Endometrium (tissue), 2 donors: ENCODE results near the gene ZSCAN1.
A peak's percentile ranks its signal among the peaks of the same experiment; 100 is the strongest.

Experiments
- FAIRE-seq: peaks from 2 replicates; lab custom pipeline; 2012; peaks lifted over from hg19 to GRCh38; lab: Jason Lieb, UNC
- donor health status: control.
- donor health status: control.

ZSCAN1 gene

DNA sequence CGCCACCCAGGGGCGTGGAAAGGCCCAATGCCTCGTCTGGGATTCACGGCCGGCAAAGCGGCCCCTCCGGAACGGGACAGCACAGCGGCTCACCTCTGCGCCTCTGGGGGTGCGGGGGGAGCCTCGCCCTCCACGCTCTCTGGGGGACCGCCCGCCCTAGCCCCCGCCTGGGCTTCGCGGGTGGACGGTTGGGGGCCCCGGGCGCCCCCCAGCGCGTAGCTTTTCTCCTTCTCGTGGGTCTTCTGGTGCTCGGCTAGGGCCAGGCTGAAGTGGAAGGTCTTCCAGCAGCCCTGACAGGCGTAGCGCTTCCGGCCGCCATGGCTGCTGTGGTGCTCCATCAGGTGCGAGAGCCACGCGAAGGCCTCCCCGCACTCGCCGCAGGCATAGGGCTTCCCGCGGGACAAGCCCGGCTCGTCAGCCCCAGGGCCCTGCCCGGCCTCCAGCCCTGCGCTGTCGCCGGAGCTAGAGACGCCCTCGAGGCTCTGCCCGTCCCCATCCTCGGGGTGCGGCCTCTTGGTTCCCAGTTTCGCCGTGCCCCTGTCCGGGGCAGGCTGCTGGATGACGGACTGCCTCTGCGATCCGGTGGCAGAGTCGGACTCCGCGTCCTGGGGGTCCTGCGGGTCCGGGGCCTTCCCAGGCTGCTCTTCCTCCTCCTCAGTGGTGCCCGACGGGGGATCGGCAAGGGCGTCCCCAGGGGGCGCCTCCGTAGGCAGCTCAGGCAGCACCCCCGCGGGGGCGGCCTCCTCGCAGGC, 50.9 kb downstream of the ZSCAN1 start:
- FAIRE-seq: no peak

DNA sequence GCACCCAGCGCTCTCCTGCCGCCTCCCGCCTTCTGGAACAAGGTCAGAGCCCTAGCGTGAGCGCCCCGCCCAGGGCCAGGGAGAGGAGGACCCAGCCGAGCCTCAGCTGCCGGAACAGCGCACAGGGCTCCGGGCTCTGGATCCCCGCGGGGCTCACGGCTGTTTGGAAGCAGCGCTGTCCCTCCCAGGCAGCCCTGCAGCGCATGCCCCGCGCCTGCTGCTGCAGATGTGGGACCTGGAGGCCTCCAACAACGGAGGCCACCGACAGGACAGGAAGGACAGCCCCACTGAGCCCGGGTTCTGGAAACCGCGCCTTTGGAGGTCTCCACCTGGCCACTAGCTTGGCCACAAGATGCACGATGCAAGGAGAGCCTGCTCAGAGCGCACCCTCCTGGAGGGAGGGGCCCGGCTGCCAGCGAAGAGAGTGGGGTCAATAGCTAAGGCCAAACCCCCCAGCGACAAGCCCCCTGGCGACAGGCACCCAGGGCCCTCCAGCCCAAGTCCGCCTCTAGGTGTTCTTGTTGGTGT, 51.6 kb downstream of the ZSCAN1 start:
- no peak for FAIRE-seq

DNA sequence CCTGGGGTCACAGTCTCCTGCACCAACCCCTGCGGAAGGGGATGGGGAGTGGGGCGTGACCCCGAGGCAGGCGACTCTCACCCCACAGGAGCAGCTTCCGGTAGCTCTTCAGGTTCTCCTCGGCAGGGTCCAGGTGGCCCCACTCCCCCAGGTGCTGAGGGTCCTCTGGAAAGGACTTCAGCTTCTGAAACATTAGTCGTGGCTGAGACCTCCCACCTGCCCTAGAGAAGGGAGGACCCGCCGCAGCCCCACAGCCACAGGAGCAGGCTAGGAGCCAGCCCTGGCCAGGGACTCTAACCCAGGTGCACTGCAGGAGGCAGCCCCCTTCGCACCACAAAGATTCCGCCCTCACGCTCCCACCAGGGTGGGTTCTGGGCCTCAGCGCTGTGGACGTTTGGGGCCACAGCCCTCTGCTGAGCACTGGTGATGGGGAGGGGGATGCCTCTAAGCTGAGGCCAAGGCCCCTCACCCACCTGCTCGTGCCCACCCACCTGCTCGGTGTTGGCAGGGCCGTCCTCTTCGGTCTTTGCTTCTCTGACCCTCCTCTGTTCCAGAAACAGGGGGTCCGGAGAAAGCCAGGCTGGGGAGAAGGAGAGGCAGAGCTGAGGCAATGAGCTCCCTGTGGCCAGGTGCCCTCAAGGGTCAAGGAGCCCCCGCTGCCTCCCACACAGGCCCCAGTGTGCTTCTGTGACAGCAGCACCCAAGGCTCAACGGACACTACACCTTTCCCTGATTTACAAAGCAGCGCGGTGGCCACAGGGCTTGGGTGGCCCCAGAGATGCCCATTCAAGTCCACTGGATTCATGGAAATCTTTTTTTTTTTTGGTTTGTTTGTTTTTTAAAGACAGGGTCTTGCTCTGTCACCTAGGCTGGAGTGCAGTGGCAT, 53.2 kb downstream of the ZSCAN1 start:
- FAIRE-seq: no peak

DNA sequence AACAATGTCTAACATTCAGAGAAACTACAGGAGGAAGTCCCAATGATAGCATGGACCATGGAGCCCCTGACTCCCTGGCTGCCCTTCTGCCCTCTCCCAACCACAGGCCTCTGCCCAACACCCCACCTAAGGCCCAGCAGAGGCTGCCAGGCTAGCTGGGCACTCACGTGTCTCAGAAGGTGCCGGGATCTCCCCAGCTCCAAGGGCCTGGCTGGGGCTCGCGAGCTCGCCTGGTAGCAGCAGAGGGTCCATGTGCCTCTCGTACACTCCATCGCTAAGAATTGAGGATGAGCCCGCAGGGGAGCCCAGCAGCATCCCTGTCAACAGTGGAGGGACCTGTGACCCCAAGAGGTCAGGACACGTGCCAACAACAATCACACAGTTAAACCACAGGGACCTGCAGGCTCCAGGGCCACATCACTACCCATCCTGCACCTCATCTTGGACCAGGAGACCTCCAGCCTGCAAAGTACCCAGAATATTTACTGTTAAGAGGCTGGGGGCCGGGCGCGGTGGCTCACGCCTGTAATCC, 54.8 kb downstream of the ZSCAN1 start:
- FAIRE-seq: no peak

DNA sequence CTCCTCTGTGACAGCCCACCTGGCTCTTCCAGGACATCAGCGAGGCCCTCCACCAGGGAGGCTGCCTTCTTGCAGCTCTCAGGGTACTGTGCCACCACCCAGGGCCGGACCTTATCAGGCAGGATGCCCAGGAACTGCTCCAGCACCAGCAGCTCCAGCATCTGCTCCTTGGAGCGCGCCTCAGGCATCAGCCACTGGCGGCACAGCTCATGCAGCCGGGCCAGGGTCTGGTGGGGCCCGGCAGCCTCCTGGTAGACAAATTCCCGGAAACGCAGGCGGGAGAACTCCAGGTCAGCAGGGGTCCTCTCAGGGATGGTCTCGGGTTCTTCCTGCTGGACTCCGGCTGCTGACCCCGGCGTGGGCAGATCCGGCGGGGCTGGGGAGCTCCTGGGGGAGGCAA, 56.0 kb downstream of the ZSCAN1 start:
- FAIRE-seq: no peak

DNA sequence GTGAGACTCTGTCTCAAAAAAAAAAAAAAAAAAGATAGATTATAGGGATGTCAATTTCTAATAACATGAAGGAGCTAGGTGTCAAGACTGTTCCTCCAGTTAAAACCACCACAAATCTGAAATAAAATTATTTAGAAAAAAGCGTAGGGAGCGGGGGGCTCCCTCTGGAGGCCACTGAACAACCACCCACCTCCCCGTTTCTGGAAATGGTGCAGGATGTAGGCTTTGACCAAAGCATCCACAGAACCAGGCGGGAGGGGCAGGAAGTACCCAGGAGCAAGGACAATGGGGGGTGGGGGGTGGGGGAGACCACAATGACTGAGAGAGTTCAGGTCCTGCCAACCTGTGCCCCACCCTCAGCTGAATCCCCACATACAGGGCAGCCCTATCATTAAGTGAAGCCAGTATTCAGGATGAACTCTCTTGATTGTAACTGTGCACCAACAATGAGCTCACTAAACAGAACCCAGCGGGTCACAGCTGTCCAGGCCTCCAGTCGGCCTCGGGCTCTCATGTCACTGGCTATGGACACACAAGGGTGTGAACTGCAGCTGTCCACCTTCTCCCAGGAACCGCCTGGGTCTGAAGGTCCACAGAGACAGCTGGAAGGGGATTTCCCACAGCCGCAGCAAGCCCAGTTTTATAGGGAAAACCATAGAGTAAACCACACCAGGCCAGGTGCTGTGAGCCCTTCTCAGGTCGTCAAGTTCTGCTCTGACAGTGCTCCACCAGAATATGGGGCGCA, 57.6 kb downstream of the ZSCAN1 start:
- FAIRE-seq: no peak

DNA sequence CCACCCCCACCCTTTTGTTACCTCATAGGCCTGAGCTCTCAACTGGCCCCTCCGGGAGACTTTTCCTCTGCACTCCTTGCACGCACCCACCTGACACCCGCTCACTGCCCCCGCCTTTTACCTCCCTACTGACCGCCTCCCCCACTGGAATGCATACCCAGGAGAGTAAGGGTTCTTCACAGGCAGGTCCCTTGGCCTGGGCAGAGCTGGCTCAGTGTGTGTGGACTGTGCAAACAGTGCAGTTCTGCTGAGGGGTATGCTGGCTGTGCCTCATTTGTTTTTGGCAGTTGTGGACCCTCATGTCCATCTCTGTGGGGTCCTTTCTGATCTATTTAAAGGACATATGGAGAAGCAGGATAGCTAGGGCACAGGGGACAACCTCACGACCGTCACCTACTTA, 59.2 kb downstream of the ZSCAN1 start:
- FAIRE-seq: no peak

DNA sequence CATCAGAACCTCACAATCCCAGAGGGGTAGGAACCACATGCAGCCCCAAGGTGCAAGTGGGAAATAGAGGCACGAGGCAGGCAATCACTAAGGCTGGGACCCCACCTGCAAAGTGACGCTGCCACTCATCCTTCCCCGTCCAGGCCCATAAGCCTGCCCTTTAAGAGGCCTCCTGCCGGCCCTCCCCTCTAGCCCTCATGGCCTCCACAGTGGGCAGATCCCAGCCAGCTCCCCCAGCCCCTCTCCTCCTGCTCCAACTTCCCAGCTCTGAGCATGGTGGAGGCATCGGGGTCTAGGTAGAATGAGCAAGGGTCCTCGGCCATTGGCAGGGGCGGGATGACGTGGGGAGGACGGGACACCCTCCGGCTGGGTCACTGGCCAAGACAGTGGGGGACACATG, 61.5 kb downstream of the ZSCAN1 start:
- FAIRE-seq: no peak

DNA sequence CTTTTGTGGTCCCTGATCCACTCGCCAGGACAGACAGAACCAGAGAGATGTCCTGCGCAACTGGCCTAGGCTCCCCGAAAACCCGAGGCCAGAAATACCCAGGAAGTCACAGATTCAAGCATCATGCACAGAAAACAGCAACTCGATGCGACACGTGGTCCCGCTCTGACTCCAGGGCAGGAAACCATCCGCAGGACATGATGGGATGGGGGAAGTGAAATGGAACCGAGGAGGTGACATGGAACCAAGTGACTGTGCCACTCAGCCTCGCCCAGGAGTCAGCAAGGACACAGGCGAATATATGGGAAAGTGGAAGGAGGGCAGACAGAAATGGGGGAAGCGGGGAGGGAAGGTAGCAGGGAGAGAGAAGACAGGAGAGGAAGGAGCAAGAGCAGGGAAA, 63.1 kb downstream of the ZSCAN1 start:
- FAIRE-seq: no peak

DNA sequence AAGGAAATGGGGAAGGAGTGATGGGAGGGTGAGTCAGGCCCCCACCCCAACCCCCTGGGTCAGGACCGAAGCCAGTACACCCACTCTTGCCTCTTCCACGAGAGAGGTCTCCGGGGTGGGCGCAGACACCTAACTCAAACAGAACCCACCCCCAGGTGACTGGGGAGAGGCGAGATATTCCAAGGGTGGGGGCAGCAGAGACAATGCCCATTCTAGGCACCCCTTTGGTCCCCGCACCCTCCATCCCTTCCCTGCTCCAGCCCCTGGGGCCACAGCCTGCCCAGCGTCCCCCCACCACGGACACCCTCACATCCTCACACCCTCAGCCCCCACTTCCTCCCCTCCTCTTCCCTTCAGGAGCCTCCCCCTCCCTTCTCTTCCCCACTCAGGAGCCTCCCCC, 63.5 kb downstream of the ZSCAN1 start:
- no peak for FAIRE-seq

DNA sequence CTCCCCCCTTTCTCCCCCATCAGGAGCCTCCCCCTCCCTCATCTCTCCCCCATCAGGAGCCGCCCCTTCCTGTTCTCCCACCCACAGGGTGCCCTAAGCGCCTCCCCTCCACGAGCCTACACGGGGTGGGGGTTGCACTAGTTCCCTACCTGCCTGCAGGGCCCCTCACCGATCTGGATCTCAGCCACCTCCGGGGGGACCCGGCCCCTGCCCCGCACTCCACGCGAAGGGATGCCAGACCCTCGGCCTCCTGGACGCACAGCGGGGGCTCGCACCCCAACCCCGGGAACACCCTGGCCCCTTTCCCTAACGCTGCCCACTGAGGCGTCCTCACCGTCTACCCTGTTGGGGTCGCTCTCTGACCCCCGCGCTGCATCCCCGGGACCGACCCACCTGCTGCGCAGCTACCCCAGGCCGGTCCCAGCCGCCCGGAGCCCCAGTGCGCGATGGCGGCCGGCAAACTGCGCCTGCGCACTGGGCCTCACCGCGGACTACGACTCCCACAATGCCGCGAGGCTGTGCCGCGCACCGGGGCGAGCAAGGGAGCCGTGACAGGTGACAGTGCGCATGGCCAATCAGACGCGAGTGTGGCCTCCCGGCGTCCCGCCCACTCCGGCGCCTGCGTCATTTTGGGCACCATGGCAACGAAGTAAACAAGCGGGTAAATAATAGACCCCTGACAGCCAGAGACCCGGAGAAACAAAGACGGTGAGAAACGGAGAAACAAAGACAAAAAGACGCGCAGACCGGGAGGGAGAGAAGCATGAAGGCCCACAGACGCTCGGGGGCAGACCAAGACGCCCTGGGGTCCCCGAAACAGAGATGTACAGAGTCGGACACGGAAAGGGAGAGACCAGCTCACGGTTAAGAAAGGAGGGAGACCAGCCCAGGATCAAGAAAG, 64.2 kb downstream of the ZSCAN1 start, which contains the start of gene ZSCAN18:
TSS of gene ZSCAN18 (minus strand) at position 451 of the 901 bp plus-strand sequence. CDS start 7,964 bp downstream, outside the sequence.
- FAIRE-seq: peak; percentile 79

DNA sequence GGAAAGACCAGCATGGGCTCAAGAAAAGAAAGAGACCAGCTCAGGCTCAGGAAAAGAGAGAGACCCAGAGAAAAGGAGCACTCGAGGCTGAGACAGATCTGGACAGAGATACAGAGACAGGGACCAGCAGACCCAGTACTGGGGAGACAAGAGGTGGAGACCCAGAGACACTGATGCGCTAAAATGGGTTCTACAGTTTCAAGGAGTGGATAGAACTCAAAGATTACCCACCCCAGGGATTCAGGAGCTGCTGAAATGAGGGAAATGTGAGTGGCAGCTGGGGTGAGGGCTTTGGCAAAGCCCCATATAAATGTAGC, 64.8 kb downstream of the ZSCAN1 start:
- FAIRE-seq: no peak
